Measurements from ENCODE around the gene GPS2.

GPS2 gene

GRCh38 chr17:7315570-7316235, 543 bp upstream of the GPS2 start:
- H3K9me3 ChIP-seq (ENCODE audit: insufficient read depth, low read length) = no peaks in the 10 kb centered on the region
- H3K4me2 ChIP-seq (ENCODE audit: low read length) = peak overlapping the region; percentile 90
- H3K4me1 ChIP-seq (ENCODE audit: low read length) = peaks cover 11% of the 10 kb centered on the region
- peaks cover 24% of the 10 kb centered on the region for H3K36me3 ChIP-seq (replicated peaks; ENCODE audit: low read depth, low read length)
- TF ChIP-seq EZH2phosphoT487 (IDR thresholded peaks at IDR 0.05; ENCODE audit: low read depth) (no peak), CTCF (IDR thresholded peaks at IDR 0.05; ENCODE audit: low read depth, low read length) (no peak)
- peaks cover 14% of the 10 kb centered on the region for H4K20me1 ChIP-seq (ENCODE audit: insufficient read depth, low read length)
- H2AFZ ChIP-seq (ENCODE audit: low read depth, low read length) = no peak overlapping the region
- H3K79me2 ChIP-seq (ENCODE audit: low read length) = peaks cover 31% of the 10 kb centered on the region
- H3K9ac ChIP-seq (ENCODE audit: low read length) = peak overlapping the region; percentile 74
- H3K27ac ChIP-seq (ENCODE audit: low read length) = peak overlapping the region; percentile 66
- H3K4me3 ChIP-seq (ENCODE audit: low read length) = peak overlapping the region; percentile 99
- H3K27me3 ChIP-seq (ENCODE audit: low read depth, low read length) = no peaks in the 10 kb centered on the region

- peak overlapping the region; percentile 88 for H3K4me2 ChIP-seq (ENCODE audit: low read length)
- H3K79me2 ChIP-seq (ENCODE audit: low read length) = peaks cover 47% of the 10 kb centered on the region
- H3K9ac ChIP-seq (ENCODE audit: low read length) = peak overlapping the region; percentile 74
- H3K36me3 ChIP-seq (replicated peaks; ENCODE audit: low read depth, low read length) = peaks cover 40% of the 10 kb centered on the region
- TF ChIP-seq EZH2phosphoT487 (IDR thresholded peaks at IDR 0.05; ENCODE audit: low read depth) = no peak
- TF ChIP-seq CTCF (IDR thresholded peaks at IDR 0.05; ENCODE audit: low read depth, low read length) = no peak
- peaks cover 27% of the 10 kb centered on the region for H3K4me1 ChIP-seq (ENCODE audit: low read length)
- H2AFZ ChIP-seq (ENCODE audit: low read depth, low read length) = no peak overlapping the region
- H3K27me3 ChIP-seq (ENCODE audit: low read depth, low read length) = no peaks in the 10 kb centered on the region
- peak overlapping the region; percentile 66 for H3K27ac ChIP-seq (ENCODE audit: low read length)
- peak overlapping the region; percentile 99 for H3K4me3 ChIP-seq (ENCODE audit: low read length)
- peaks cover 30% of the 10 kb centered on the region for H4K20me1 ChIP-seq (ENCODE audit: insufficient read depth, low read length)
- H3K9me3 ChIP-seq (ENCODE audit: insufficient read depth, low read length) = no peaks in the 10 kb centered on the region
Measured at GRCh38 chr17:7313890-7314718, 1.1 kb downstream of the GPS2 start.

GRCh38 chr17:7313088-7313889, 1.9 kb downstream of the GPS2 start:
- Histone ChIP-seq H2AFZ (ENCODE audit: low read depth, low read length) (no peak overlapping the region), H3K9me3 (ENCODE audit: insufficient read depth, low read length) (no peaks in the 10 kb centered on the region), H4K20me1 (ENCODE audit: insufficient read depth, low read length) (peaks cover 38% of the 10 kb centered on the region), H3K4me1 (ENCODE audit: low read length) (peaks cover 28% of the 10 kb centered on the region), H3K36me3 (replicated peaks; ENCODE audit: low read depth, low read length) (peaks cover 46% of the 10 kb centered on the region), H3K9ac (ENCODE audit: low read length) (no peak overlapping the region), H3K27me3 (ENCODE audit: low read depth, low read length) (no peaks in the 10 kb centered on the region), H3K79me2 (ENCODE audit: low read length) (peaks cover 55% of the 10 kb centered on the region), H3K27ac (ENCODE audit: low read length) (0 out of 2 replicates have a peak overlapping the region, but pooled peaks have one; percentile 66), H3K4me2 (ENCODE audit: low read length) (peak overlapping the region; percentile 88; the same call in 1 of the 2 replicates), H3K4me3 (ENCODE audit: low read length) (peak overlapping the region; percentile 99; the same call in 1 of the 2 replicates)
- TF ChIP-seq CTCF (IDR thresholded peaks at IDR 0.05; ENCODE audit: low read depth, low read length) = no peak
- no peak for TF ChIP-seq EZH2phosphoT487 (IDR thresholded peaks at IDR 0.05; ENCODE audit: low read depth)

Measured in OCI-LY3 (cell line).